Skeletal muscle satellite cell (primary cell): ENCODE data around the gene HLA-G.

Experiments used
- H3K27me3 ChIP-seq: 2 replicates; pipeline ENCODE4 v1.7.0; 2013; ENCODE audit warnings: low read length; ENCODE audit not compliant: control insufficient read depth, insufficient read depth
- H3K36me3 ChIP-seq: 2 replicates; pipeline ENCODE4 v1.7.0; 2013; ENCODE audit warnings: mild to moderate bottlenecking, control low read depth, low read length; ENCODE audit not compliant: insufficient read depth
- H3K4me1 ChIP-seq: 2 replicates; pipeline ENCODE4 v1.7.0; 2013; ENCODE audit warnings: low read length; ENCODE audit not compliant: control insufficient read depth, insufficient read depth
- H3K4me2 ChIP-seq: 2 replicates; pipeline ENCODE4 v1.7.0; 2013; ENCODE audit warnings: mild to moderate bottlenecking, low read length
- H3K4me3 ChIP-seq: 2 replicates; pipeline ENCODE4 v1.7.0; 2013; ENCODE audit warnings: low read length
- H3K9ac ChIP-seq: 2 replicates; pipeline ENCODE4 v1.7.0; 2013; ENCODE audit warnings: mild to moderate bottlenecking, low read depth, low read length, moderate library complexity
- H3K9me3 ChIP-seq: replicated peaks from 2 replicates; pipeline ENCODE4 v1.7.0; 2013; ENCODE audit warnings: mild to moderate bottlenecking, control low read depth, low read length

Gene HLA-G

DNA sequence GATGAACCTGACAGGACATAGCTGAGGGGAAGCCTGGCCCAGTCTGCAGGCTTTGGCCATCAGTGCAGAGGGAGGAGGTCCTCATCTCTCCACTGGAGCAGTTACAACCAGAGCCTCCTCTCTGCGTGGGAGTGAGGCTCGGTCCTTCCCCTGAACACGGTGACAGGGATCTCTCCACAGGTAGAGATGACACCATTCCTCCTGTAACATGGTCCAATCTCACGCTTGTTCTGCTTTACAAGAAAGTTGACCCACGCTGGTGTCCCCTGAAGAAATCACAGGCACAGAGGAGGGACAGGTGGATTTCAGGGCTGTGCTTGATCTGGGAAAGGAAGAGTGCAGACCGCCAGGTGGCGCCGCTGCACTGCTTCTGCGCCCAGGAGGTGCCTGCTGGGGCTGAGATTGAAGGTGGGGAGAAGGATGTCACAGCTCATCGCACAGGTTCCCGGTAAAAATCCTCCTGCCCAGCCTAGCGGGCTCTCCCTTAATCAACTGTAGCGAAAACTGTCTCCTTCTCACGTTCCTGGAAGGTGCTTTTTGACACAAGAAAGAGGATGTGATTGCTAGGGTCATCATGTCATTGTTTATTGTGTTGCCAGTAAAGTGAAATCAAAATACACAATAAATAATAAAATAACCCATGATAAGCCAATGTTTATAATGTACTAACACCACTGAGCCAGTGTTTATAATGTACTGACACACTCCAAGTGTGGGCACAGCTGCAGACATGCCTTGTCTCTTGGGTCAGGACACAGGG is 20.4 kb downstream of the HLA-G start:
- H3K9me3 ChIP-seq = no peaks in the 10 kb centered on the region
- no peaks in the 10 kb centered on the region for H3K36me3 ChIP-seq
- H3K9ac ChIP-seq = no peak overlapping the region
- no peak overlapping the region for H3K4me2 ChIP-seq
- H3K27me3 ChIP-seq = peaks cover 51% of the 10 kb centered on the region
- no peak overlapping the region for H3K4me3 ChIP-seq
- no peaks in the 10 kb centered on the region for H3K4me1 ChIP-seq

DNA sequence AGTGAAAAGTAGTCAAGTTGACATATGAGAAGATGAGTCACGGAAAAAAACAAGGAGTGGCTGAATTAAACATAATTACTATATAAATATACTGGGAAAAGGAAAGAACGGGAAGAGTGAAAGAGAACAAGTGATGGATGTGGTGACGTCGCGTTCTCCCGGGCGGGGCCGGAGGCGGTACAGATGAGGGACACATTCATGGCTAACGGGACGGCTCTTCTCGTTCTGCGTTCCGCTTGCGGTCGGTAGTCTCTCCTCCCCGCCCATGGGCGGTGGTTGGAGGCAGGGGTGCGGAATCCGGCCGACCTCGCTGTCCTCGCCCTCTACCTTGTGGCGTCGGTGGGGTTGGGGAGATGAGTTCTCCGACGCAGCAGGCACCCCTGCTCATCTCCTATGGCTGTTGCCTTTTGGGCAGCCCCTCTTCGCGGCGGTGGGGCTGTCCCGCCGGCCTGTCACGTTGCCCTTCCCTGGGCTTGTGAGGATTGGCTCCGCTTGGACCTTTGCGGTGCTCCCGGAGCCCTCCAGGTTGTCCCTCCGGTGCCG is 22.5 kb downstream of the HLA-G start:
- Histone ChIP-seq H3K27me3 (peaks cover 68% of the 10 kb centered on the region), H3K4me1 (no peaks in the 10 kb centered on the region), H3K4me2 (peak overlapping the region; percentile 62), H3K36me3 (no peaks in the 10 kb centered on the region), H3K4me3 (peak overlapping the region; percentile 23), H3K9ac (no peak overlapping the region), H3K9me3 (no peaks in the 10 kb centered on the region)

DNA sequence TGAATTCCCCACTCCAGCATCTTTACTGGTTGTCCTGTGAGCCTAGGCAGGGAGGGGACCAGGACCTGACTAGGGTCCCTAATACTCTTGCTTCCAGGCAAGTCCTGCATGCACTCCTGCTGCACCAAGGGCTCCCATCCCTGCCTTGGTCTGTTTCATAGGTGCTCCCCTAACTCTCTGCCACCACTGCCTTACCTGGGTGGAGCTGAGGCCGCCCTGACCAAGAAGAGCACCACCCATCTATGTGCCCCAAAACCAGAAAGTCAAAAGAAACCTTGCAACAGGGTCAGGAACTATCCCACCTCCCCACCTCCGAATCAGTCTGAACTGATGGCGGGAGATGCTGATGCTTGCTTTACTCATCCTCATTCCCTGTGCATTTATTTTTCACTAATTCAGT is 23.6 kb downstream of the HLA-G start:
- no peak overlapping the region for H3K4me2 ChIP-seq
- no peaks in the 10 kb centered on the region for H3K4me1 ChIP-seq
- H3K27me3 ChIP-seq = peaks cover 69% of the 10 kb centered on the region
- H3K36me3 ChIP-seq = no peaks in the 10 kb centered on the region
- H3K9me3 ChIP-seq = no peaks in the 10 kb centered on the region
- no peak overlapping the region for H3K9ac ChIP-seq
- no peak overlapping the region for H3K4me3 ChIP-seq

DNA sequence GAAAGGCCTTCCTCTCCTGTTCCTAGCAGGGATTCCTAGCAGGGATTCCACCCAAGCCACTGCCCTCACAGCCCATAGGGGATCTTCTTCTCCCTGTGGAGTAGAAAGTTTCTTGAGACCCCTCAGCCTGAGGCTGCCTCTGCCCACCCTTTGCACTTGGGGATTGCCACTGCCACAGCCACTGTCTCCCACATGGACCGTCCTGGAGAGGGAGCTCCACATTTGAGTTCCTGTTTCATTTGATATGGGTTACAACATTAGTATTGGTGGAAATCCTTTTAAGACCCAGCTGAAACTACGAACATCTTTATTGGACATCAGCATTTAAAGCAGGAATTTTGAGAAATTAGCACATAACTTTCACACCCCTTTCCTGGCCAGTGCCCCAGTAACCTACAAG is 25.6 kb downstream of the HLA-G start:
- Histone ChIP-seq H3K4me1 (no peaks in the 10 kb centered on the region), H3K4me3 (no peak overlapping the region), H3K4me2 (no peak overlapping the region), H3K27me3 (peaks cover 76% of the 10 kb centered on the region), H3K9ac (no peak overlapping the region), H3K9me3 (no peaks in the 10 kb centered on the region), H3K36me3 (no peaks in the 10 kb centered on the region)

DNA sequence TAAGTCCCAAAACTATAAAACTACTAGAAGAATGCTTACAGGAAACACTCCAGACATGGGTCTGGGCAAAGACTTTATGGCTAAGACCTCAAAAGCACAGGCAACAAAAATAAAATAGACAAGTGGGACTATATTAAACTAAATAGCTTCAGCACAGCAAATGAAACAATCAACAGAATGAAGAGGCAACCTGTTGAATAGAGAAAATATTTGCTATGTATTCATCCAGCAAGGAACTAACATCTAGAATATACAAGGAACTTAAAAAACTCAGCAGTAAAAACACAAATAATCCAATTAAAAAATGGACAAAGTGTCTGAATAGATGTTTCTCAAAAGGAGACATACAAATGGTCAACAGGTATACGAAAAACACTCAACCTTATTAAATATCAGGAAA is 30.4 kb downstream of the HLA-G start:
- H3K27me3 ChIP-seq = peaks cover 54% of the 10 kb centered on the region
- no peak overlapping the region for H3K4me2 ChIP-seq
- H3K4me3 ChIP-seq = no peak overlapping the region
- H3K36me3 ChIP-seq = no peaks in the 10 kb centered on the region
- H3K9ac ChIP-seq = no peak overlapping the region
- H3K9me3 ChIP-seq = no peaks in the 10 kb centered on the region
- H3K4me1 ChIP-seq = no peaks in the 10 kb centered on the region

DNA sequence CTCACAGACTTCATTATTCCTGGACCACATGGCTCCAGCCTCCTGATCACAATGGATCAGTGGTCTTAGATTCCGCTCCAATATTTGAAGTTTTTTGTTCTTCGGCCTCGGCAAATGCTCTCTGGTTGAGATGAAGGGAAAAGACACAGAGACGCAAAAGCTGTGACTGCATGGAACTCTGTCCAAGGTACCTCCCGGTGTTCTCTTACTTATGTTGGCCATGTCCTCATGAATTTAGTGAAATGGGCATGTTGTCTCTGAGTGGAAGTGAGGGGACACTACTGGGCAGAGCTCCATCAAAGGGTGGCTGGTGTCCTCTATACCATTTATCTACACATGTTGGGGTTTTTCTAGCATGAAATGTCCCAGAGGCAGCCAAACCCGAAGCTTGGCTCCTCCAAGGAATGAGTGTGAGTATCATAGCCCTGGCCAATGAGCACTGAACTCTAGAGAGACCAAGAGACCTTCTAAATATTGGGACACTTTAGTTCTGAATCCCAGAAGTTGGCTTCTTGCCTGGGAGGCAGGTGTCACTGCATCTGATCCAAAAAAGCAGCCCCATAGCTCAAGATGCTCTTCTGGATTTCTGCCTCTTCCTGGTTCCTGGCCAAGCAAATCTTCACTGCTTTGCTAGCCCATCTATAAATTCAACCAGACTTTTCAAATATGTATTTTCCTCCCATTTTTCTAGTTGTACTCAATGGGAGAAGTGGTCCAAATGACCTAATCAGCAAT is 34.1 kb downstream of the HLA-G start:
- Histone ChIP-seq H3K36me3 (no peaks in the 10 kb centered on the region), H3K4me2 (no peak overlapping the region), H3K4me3 (no peak overlapping the region), H3K4me1 (no peaks in the 10 kb centered on the region), H3K9ac (no peak overlapping the region), H3K9me3 (no peaks in the 10 kb centered on the region), H3K27me3 (peaks cover 63% of the 10 kb centered on the region)

DNA sequence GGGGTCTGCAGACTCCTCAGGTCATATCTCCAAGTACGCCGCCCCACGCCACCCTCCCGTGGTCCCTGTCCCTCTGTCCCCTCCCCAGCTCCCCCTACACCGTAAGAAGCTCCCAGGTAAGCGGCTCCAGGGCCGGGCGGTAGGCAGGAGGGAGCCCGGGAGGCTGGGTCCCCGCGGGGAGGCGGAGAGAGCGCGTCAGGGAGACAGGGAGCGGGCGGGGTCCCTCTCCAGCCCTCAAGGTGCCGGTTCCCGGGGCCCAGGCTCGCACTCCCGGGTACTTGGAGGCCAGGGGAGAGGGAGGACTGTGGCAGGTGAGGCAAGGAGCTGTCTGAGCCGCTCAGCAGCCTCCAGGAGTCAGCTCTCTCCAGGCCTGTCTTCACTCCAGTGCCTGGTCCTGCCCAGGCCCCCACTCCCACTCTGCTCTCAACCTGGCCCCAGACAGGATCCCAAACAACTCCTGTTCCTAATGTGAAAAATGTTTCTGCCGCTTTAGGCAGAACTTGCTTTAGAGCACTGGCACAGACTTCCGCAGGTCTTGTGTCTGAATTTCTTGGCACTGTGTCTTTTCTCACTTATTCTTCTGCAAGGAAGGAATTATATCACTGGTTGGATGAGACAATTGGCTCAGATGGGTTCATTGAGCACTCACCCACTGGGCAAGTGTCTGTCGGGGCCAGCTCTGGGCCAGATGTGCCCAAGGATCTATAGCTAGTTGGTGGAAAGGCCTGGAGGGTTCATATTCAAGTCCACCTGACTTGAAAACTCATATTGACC is 36.6 kb downstream of the HLA-G start:
- Histone ChIP-seq H3K4me2 (no peak overlapping the region), H3K9me3 (no peaks in the 10 kb centered on the region), H3K4me1 (no peaks in the 10 kb centered on the region), H3K36me3 (no peaks in the 10 kb centered on the region), H3K27me3 (peaks cover 63% of the 10 kb centered on the region), H3K4me3 (no peak overlapping the region), H3K9ac (no peak overlapping the region)

DNA sequence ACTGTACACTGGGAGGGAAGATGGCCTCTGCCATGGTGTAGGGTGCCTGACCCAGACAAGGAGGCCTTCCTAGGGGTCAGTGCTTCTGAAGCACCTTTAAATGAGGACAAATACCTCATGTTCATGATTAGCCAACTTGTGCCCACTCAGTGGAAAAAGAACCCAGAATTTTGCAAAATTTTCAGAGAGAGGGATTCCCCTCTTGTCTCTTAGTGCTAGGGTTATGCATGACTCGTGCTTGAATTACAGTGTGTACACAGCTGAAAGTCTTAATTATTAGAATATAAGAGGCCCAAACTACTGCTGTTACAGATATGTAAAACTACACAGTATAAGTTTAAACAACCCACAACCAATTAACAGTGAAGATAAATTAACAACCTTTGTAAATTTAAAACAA is 38.0 kb downstream of the HLA-G start:
- no peaks in the 10 kb centered on the region for H3K9me3 ChIP-seq
- no peak overlapping the region for H3K4me3 ChIP-seq
- H3K36me3 ChIP-seq = no peaks in the 10 kb centered on the region
- H3K27me3 ChIP-seq = peaks cover 63% of the 10 kb centered on the region
- H3K9ac ChIP-seq = no peak overlapping the region
- no peaks in the 10 kb centered on the region for H3K4me1 ChIP-seq
- no peak overlapping the region for H3K4me2 ChIP-seq

DNA sequence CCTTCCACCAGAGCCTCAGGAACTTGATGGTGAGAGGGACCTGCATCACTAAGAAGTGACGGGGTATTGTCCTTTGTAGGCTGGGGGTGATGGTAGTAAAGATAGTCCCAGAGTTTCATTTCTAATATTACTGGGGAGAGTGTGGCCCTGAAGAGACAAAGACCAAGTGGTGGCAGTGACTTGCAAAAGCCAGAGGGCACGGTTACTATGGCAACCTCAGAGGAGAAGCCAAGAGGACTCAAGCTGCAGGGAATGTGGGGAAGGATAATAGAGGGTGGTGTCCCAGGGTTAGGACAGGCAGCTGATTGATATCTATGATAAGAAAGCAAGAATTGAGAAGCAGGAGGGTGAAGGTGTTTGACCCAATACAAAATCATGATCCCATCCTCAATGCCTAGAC is 42.5 kb downstream of the HLA-G start:
- Histone ChIP-seq H3K9me3 (no peaks in the 10 kb centered on the region), H3K4me2 (no peak overlapping the region), H3K9ac (no peak overlapping the region), H3K27me3 (peaks cover 27% of the 10 kb centered on the region), H3K4me1 (no peaks in the 10 kb centered on the region), H3K36me3 (no peaks in the 10 kb centered on the region), H3K4me3 (no peak overlapping the region)

DNA sequence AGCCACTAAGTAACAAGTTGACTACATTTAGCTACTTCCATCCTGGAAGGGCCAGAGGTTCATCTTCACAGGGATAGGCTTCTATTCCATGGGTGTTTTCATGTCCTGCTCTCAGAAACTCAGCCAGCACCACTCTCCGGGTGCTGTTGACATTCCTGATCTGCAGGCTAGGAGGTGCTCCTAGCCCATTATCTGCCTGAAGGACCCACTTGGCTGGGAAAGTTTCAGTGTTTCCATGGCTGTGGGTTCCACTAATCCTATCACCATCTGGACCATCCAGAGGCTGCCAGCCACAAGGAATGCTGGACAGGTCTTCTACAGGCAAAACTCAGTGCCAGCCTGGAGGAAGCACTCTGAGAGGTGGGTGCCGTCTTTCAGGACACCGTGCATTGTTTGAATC is 45.2 kb downstream of the HLA-G start:
- Histone ChIP-seq H3K4me3 (no peak overlapping the region), H3K9me3 (no peaks in the 10 kb centered on the region), H3K4me2 (no peak overlapping the region), H3K36me3 (no peaks in the 10 kb centered on the region), H3K27me3 (peaks cover 8% of the 10 kb centered on the region), H3K9ac (no peak overlapping the region), H3K4me1 (no peaks in the 10 kb centered on the region)

DNA sequence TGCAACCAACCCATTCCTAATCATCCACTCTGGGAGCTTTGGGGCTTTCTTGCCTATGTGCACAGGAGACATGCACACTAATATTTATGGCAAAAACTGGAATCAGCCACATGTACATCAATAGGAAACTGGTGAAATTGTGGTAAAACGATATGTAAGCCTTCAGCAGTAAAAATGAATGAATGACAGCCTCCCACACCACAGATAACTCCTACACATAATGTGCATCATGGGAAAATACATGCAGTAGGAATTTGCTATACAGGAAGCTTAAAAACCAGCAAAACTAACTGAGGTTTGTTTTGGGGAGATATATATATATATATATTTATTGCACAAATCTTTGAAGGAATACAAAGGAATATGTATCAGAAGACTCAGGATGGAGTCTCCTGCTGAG is 47.6 kb downstream of the HLA-G start:
- Histone ChIP-seq H3K36me3 (no peaks in the 10 kb centered on the region), H3K27me3 (no peaks in the 10 kb centered on the region), H3K4me1 (no peaks in the 10 kb centered on the region), H3K9ac (no peak overlapping the region), H3K4me3 (no peak overlapping the region), H3K4me2 (no peak overlapping the region), H3K9me3 (no peaks in the 10 kb centered on the region)
